ENCODE measurements around the gene VPS13A. TPM values are rescaled to one million over a fixed set of nuclear protein-coding genes. Genes with fewer than 3 reads are reported as not detected.

VPS13A gene
- total RNA-seq, result 10 to 100 TPM; 17.1 to 46.7 (median 26.7) TPM

DNA sequence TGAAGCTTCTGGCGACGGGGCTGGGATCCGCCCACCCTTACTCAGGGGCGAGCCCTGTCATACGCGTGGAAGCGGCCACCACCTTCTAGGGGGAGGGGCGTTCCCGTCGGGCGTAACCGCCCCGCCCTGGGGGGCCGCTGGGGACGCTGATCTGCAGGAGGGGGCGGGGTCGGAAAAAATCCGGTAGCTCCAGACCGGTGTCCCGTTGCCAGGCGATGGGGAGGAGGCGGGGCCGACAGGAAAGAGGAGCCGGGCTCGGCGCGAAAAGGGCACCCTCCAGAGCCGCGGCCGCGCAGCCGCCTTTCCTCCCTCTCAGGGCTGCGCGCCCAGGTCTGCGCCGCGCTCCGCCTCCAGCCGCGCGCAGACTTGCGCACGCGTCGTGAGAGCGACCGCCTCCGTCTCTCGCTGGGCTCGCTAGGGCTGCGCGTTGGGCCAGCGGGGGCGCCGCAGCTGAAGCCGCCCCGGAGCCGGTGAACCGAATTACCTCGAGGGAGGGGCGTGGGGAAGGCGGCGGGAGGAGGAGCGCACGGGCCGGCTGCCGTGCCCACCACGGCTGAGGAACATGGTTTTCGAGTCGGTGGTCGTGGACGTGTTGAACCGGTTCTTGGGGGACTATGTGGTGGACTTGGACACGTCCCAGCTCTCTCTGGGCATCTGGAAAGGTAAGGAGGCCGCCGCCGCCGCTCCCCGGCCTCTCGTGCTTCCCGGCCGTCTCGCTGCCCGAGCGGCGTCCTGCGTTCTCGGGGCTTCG lies at the start of gene VPS13A:
Gene VPS13A, plus strand, starts transcription at position 392 of the 751 bp plus-strand sequence. Its CDS starts 171 bp downstream, at position 563.
- Histone ChIP-seq H3K36me3 (no peaks in the 10 kb centered on the region), H3K9me3 (no peaks in the 10 kb centered on the region), H3K27ac (peak within 1 kb of the TSS; percentile 79 to 92 (median 86)), H3K4me1 (peaks cover 5 to 32% (median 11%) of the 10 kb centered on the region in 3 donors), H3K27me3 (no peaks in the 10 kb centered on the region), H3K4me3 (peak within 1 kb of the TSS; percentile 80 to 95 (median 86))
- 0% methylated on average over 17 to 31 of the region's 89 CpGs for WGBS, 2 donors
- peak; percentile 48 for DNase-seq
- intact Hi-C loops (cut with DNase I), result no loop called here
- TF ChIP-seq, protein P1, sequence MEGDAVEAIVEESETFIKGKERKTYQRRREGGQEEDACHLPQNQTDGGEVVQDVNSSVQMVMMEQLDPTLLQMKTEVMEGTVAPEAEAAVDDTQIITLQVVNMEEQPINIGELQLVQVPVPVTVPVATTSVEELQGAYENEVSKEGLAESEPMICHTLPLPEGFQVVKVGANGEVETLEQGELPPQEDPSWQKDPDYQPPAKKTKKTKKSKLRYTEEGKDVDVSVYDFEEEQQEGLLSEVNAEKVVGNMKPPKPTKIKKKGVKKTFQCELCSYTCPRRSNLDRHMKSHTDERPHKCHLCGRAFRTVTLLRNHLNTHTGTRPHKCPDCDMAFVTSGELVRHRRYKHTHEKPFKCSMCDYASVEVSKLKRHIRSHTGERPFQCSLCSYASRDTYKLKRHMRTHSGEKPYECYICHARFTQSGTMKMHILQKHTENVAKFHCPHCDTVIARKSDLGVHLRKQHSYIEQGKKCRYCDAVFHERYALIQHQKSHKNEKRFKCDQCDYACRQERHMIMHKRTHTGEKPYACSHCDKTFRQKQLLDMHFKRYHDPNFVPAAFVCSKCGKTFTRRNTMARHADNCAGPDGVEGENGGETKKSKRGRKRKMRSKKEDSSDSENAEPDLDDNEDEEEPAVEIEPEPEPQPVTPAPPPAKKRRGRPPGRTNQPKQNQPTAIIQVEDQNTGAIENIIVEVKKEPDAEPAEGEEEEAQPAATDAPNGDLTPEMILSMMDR (IDR thresholded peaks at IDR 0.05), result peak in 3 of 6 experiments; percentile 2 to 14 (median 9)
- peak in 3 of 4 donors; percentile 44 to 78 (median 68) for TF ChIP-seq POLR2A (IDR thresholded peaks at IDR 0.05)

DNA sequence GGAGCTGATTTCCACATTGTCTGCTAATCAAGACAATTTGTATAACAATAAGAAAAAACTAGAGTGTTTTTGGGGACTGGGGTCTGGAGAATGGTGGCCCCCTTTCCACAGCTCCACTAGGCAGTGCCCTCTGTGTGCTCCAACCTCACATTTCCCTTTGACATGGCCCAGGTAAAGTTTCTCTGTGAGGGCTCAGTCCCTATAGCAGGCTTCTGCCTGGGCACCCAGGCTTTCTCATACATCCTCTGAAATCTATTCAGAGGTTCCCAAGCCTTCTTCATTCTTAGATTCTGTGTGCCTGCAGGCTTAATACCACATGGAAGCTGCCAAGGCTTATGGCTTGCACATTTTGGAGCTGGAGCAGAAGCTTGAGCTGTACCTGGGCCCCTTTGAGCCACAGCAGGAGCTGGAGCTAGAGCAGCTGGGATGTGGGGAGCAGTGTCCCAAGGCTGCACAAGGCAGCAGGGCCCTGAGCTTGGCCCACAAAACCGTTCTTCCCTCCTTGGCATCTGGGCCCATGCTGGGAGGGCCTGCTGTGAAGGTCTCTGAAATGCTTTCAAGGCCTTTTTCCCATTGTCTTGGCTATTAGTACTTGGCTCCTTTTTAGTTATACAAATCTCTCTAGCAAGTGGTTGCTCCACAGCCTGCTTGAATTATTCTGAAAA lies 49.1 kb upstream of the VPS13A start:
- intact Hi-C loops (cut with DNase I), result no loop called here
- H3K9me3 ChIP-seq, result no peaks in the 10 kb centered on the region
- no peak for TF ChIP-seq POLR2A (IDR thresholded peaks at IDR 0.05)

DNA sequence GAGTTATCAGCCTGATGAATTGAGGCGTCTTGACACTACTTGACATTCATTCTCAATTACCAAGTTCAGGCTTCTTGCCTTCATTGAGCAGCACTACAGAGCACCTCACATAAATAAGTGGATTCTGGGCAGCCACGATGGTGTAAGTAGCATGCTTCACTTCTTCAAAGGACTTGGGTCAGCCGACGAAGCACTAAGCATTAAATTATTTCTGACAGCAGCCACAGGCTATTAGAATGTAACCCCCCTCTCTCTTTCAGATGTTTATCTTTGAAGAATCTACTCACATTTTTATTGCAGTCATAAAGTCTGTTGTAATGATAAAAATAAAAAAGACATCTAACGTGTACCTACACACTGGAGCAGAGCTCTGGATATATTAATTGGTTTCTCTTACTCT lies 45.9 kb upstream of the VPS13A start:
- WGBS, 2 donors, result 47 to 55% methylated on average over 5 of the region's 5 CpGs
- no peak for DNase-seq
- no peak overlapping the region for H3K4me3 ChIP-seq
- H3K9me3 ChIP-seq, result no peaks in the 10 kb centered on the region
- H3K27me3 ChIP-seq, result peaks cover 0 to 26% (median 0%) of the 10 kb centered on the region in 4 donors
- intact Hi-C loops (cut with DNase I), result no loop called here
- no peaks in the 10 kb centered on the region for H3K36me3 ChIP-seq
- TF ChIP-seq POLR2A (IDR thresholded peaks at IDR 0.05), result no peak
- TF ChIP-seq, protein P1 (IDR thresholded peaks at IDR 0.05), result no peak
- no peaks in the 10 kb centered on the region for H3K4me1 ChIP-seq
- no peak overlapping the region for H3K27ac ChIP-seq

More for the DNA sequence above, 49.1 kb upstream of the VPS13A start:
- Histone ChIP-seq H3K4me3 (no peak overlapping the region), H3K27ac (no peak overlapping the region), H3K4me1 (no peaks in the 10 kb centered on the region), H3K27me3 (peaks cover 0 to 9% (median 0%) of the 10 kb centered on the region in 4 donors), H3K36me3 (no peaks in the 10 kb centered on the region)
- WGBS, 2 donors, result 17 to 33% methylated on average over 1 of the region's 1 CpG
- DNase-seq, result no peak

DNA sequence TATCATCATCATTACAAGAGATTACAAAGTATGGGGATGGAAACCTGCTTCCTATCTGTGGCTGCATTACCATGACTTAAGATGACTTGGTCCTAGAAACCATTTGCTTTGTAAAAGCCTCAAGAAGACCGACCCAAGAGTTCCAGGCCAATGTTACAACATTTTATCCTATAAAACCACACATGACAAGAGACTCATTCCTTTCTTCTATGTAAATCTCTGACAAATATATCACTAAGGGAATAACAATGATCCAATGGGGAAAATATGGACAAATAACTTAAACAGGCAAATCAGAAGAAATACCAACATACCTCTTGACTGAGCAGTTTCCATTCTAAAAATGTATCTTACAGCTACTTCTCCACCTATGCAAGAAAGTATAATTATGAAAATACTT lies 44.3 kb upstream of the VPS13A start:
- no peak overlapping the region for H3K27ac ChIP-seq
- H3K9me3 ChIP-seq, result no peaks in the 10 kb centered on the region
- TF ChIP-seq POLR2A (IDR thresholded peaks at IDR 0.05), result no peak
- TF ChIP-seq, protein P1 (IDR thresholded peaks at IDR 0.05), result no peak

DNA sequence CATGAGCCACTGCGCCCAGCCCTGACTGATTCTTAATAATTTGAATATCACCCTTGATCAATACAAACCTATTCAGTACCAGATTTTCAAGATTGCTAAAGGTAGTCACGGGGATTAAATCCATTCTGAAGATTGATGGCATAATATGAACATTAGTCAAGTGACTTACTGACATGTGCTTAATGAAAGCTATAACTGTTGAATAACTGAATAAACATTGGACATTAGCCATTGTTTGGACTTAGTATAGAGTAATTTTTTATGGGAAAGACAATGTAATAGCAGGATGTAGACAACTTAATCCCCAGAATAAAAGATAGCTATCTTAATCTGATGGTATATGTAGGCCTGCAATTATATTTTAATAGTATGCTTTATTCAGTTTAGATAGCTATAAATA lies 35.0 kb upstream of the VPS13A start:
- 26 to 37% methylated on average over 2 of the region's 2 CpGs for WGBS, 2 donors

More for the DNA sequence above, 44.3 kb upstream of the VPS13A start:
- no peaks in the 10 kb centered on the region for H3K4me1 ChIP-seq
- 29 to 82% methylated on average over 1 of the region's 1 CpG for WGBS, 2 donors
- H3K4me3 ChIP-seq, result no peak overlapping the region
- no peak for DNase-seq
- H3K27me3 ChIP-seq, result peaks cover 0 to 29% (median 0%) of the 10 kb centered on the region in 4 donors
- H3K36me3 ChIP-seq, result no peaks in the 10 kb centered on the region
- intact Hi-C loops (cut with DNase I), result no loop called here

More for the DNA sequence above, 35.0 kb upstream of the VPS13A start:
- Histone ChIP-seq H3K27ac (no peak overlapping the region), H3K27me3 (peaks cover 0 to 23% (median 0%) of the 10 kb centered on the region in 4 donors), H3K36me3 (no peaks in the 10 kb centered on the region), H3K4me3 (no peak overlapping the region), H3K4me1 (peaks cover 0 to 6% (median 0%) of the 10 kb centered on the region in 3 donors), H3K9me3 (no peaks in the 10 kb centered on the region)
- DNase-seq, result no peak
- intact Hi-C loops (cut with DNase I), result no loop called here
- TF ChIP-seq, protein P1 (IDR thresholded peaks at IDR 0.05), result no peak
- no peak for TF ChIP-seq POLR2A (IDR thresholded peaks at IDR 0.05)
